GM12878 (cell line): Measurements from ENCODE around the gene NUP35. TPM values are rescaled to one million over a fixed set of nuclear protein-coding genes. Genes with fewer than 3 reads are reported as not detected.

Source experiments
- ATAC-seq: fragments of 200-7000 bp; cut with Tn5 transposase; 3 replicates; pipeline ENCODE4 v1.9.1; 2020; ENCODE audit warnings: mild to moderate bottlenecking, moderate library complexity
- BruUV-seq: library from RNA; stranded (reverse); fragments of 400-500 nt; replicated peaks from 2 replicates; lab custom pipeline; 2021; lab: Mats Ljungman, UMichigan
- CTCF ChIA-PET: fragments of 300-600 bp; sonication (Branson Sonifier 250); formaldehyde crosslinking; extraction: SDS; loops from one replicate; lab custom pipeline; 2021; ENCODE audit warnings: inconsistent platforms; lab: Yijun Ruan, JAX
- POLR2A ChIA-PET: fragments of 350-600 bp; formaldehyde crosslinking; extraction: SDS; loops from one replicate; lab custom pipeline; 2021; ENCODE audit warnings: inconsistent platforms; lab: Charles Lee
- RAD21 ChIA-PET: fragments of 300-600 bp; sonication (Branson Sonifier 250); formaldehyde crosslinking; loops from one replicate; lab custom pipeline; 2023; ENCODE audit warnings: antibody characterized with exemption; ENCODE audit not compliant: unreplicated experiment; lab: Charles Lee
- SMC1A ChIA-PET: fragments of 300-600 bp; sonication (Branson Sonifier 250); formaldehyde crosslinking; loops from one replicate; lab custom pipeline; 2023; ENCODE audit not compliant: unreplicated experiment, uncharacterized antibody; lab: Charles Lee
- DNase-seq: peaks from one replicate; pipeline ENCODE4 v3.0.0-alpha.2; 2011; ENCODE audit warnings: low read depth, low spot score
- FAIRE-seq: peaks from 3 replicates; lab custom pipeline; 2011; peaks lifted over from hg19 to GRCh38; lab: Jason Lieb, UNC
- H2AFZ ChIP-seq: 2 replicates; pipeline ENCODE4 v1.6.0; 2011; ENCODE audit warnings: low read depth, low read length, control low read depth; ENCODE audit not compliant: control insufficient read depth
- H3K27ac ChIP-seq: 2 replicates; pipeline ENCODE4 v1.5.1; 2011; ENCODE audit warnings: control low read depth; ENCODE audit not compliant: control insufficient read depth, insufficient read depth
- H3K27me3 ChIP-seq, 2 experiments: replicated peaks in 1 of 2; 2 replicates each; pipeline versions ENCODE4 v1.6.0 to v1.6.1; 2011; ENCODE audit warnings: low read length in 1 of 2; ENCODE audit not compliant: control insufficient read depth in 2 of 2, insufficient read depth in 2 of 2
- H3K36me3 ChIP-seq, 2 experiments: 2 replicates each; pipeline ENCODE4 v1.5.1; 2011; ENCODE audit warnings: low read length in 1 of 2; ENCODE audit not compliant: control insufficient read depth in 2 of 2, insufficient read depth in 2 of 2
- H3K4me1 ChIP-seq: 2 replicates; pipeline ENCODE4 v1.6.1; 2011; ENCODE audit warnings: mild to moderate bottlenecking, low read length, moderate library complexity, mixed read lengths; ENCODE audit not compliant: control insufficient read depth, insufficient read depth
- H3K4me2 ChIP-seq: 2 replicates; pipeline ENCODE4 v1.6.0; 2011; ENCODE audit warnings: control low read depth; ENCODE audit not compliant: control insufficient read depth, insufficient read depth
- H3K4me3 ChIP-seq: fragments of 200-600 bp; sonication (generic); 2 replicates; pipeline ENCODE4 v1.5.1; 2016
- H3K79me2 ChIP-seq: 2 replicates; pipeline ENCODE4 v1.6.0; 2011; ENCODE audit warnings: low read length; ENCODE audit not compliant: control insufficient read depth, insufficient read depth
- H3K9ac ChIP-seq: 2 replicates; pipeline ENCODE4 v1.8.0; 2011; ENCODE audit warnings: low read length, control low read depth, mixed read lengths; ENCODE audit not compliant: control insufficient read depth, insufficient read depth
- H3K9me3 ChIP-seq: replicated peaks from 3 replicates; pipeline ENCODE4 v1.5.1; 2011; ENCODE audit warnings: mild to moderate bottlenecking, low read length; ENCODE audit not compliant: control insufficient read depth, insufficient read depth
- H4K20me1 ChIP-seq: 2 replicates; pipeline ENCODE4 v1.6.0; 2011; ENCODE audit not compliant: control insufficient read depth, insufficient read depth
- FOXM1 ChIP-seq: IDR thresholded peaks from 2 replicates; pipeline ENCODE4 v1.6.1; 2012; ENCODE audit warnings: low read depth, mild to moderate bottlenecking, inconsistent platforms, low read length, moderate library complexity
- GATAD2B ChIP-seq: fragments of 450-650 bp; conservative IDR thresholded peaks from 2 replicates; pipeline ENCODE4 v1.6.1; 2017; ENCODE audit warnings: low read depth, mild to moderate bottlenecking, moderate library complexity
- POLR2AphosphoS2 ChIP-seq: IDR thresholded peaks from 2 replicates; pipeline ENCODE4 v1.6.1; 2011; ENCODE audit warnings: low read depth, mild to moderate bottlenecking, low read length, improper control_type of control experiment, moderate library complexity
- PRDM15 ChIP-seq: fragments of 450-650 bp; formaldehyde crosslinking; IDR thresholded peaks from 2 replicates; pipeline ENCODE4 v1.4.0; 2020; ENCODE audit warnings: mild to moderate bottlenecking, moderate library complexity
- RCOR1 ChIP-seq: conservative IDR thresholded peaks from 2 replicates; pipeline ENCODE4 v1.6.1; 2012; ENCODE audit warnings: low read depth, low read length, improper control_type of control experiment
- TCF7 ChIP-seq: IDR thresholded peaks from 2 replicates; pipeline ENCODE4 v1.6.1; 2014; ENCODE audit warnings: antibody characterized with exemption, borderline replicate concordance
- ZNF687 ChIP-seq: fragments of 450-650 bp; IDR thresholded peaks from 2 replicates; pipeline ENCODE4 v1.6.1; 2017; ENCODE audit warnings: mild to moderate bottlenecking, moderate library complexity
- WGBS: methylation state at CpG from one replicate; pipeline ENCODE4 v1.1.6; 2016; ENCODE audit warnings: low lambda C conversion rate; ENCODE audit not compliant: insufficient replicate concordance, insufficient coverage; ENCODE audit errors: missing lambda C conversion rate; 5-methylcytosine and 5-hydroxymethylcytosine counted together
- in situ Hi-C: fragments of 300-500 bp; cut with MboI; formaldehyde crosslinking; loops from 9 replicates; pipeline ENCODE4 v1.14.3; 2018; ENCODE audit warnings: mixed read lengths
- intact Hi-C: fragments of 100-400 bp; cut with micrococcal nuclease; formaldehyde crosslinking; loops from one replicate; pipeline ENCODE4 v1.14.2; 2022; ENCODE audit not compliant: unreplicated experiment
- polyA plus RNA-seq, 11 experiments: library from polyadenylated mRNA; depleted of rRNA in 4 of 11; unstranded in 6 of 11; stranded (reverse) in 5 of 11; fragments of >200 nt; fragmentation: Nextera tagmentation in 4 of 11; fragmentation: Illumina TruSeq in 1 of 11; extraction: Ambion mirVana in 4 of 11; extraction: Trizol in 1 of 11; gene quantifications; 1 replicate in 1 of 11; 2 replicates in 10 of 11; pipeline versions ENCODE4 v1.2.1 to v1.2.3, GENCODE V29; 2011 to 2016; ENCODE audit warnings: inconsistent platforms in 2 of 11, missing spikeins in 2 of 11, low read depth in 1 of 11
- total RNA-seq, 4 experiments: library from RNA; depleted of rRNA in 3 of 4; stranded (reverse); fragments of >200 nt in 3 of 4; fragmentation: Illumina TruSeq in 1 of 4; extraction: Trizol in 1 of 4; gene quantifications; 2 replicates each; pipeline versions ENCODE4 v1.2.1 to v1.2.3, GENCODE V29; 2013 to 2021
- TF ChIP-seq, protein P1 (sequence below): fragments of 450-650 bp; IDR thresholded peaks from 2 replicates; pipeline ENCODE4 v1.6.1; 2018; ENCODE audit warnings: borderline replicate concordance, mild to moderate bottlenecking; ENCODE audit not compliant: partially characterized antibody

The NUP35 gene
- total and polyA plus RNA-seq, 10 of the 15 experiments (the other 5 are each of a cell fraction or from before 2014, with no cell fraction given) = 21.4 to 57.3 (median 30.7) TPM

DNA sequence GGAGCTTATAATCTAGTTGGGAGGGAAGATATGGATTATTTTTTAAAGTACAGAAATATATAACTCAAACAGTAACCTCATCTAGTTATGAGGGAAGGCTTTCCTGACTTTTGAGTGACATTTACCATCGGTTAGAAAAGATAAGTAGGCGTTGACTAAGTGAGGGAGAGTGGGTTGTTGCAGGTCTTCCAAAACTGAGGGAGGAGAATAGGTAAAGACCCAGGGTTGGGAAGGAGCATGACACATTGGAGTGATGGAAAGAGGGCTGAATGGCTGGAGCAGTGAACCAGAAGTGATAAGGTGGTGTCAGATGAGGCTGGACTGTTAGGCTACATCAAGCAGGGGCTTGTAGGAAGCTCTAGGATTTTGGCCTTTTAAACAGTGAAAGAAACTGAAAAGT is 10.6 kb upstream of the NUP35 start (continued):
- TF ChIP-seq ZNF687 (no peak), POLR2AphosphoS2 (no peak), FOXM1 (no peak)
- TF ChIP-seq, protein P1, sequence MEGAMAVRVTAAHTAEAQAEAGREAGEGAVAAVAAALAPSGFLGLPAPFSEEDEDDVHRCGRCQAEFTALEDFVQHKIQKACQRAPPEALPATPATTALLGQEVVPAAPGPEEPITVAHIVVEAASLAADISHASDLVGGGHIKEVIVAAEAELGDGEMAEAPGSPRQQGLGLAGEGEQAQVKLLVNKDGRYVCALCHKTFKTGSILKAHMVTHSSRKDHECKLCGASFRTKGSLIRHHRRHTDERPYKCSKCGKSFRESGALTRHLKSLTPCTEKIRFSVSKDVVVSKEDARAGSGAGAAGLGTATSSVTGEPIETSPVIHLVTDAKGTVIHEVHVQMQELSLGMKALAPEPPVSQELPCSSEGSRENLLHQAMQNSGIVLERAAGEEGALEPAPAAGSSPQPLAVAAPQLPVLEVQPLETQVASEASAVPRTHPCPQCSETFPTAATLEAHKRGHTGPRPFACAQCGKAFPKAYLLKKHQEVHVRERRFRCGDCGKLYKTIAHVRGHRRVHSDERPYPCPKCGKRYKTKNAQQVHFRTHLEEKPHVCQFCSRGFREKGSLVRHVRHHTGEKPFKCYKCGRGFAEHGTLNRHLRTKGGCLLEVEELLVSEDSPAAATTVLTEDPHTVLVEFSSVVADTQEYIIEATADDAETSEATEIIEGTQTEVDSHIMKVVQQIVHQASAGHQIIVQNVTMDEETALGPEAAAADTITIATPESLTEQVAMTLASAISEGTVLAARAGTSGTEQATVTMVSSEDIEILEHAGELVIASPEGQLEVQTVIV = no peak

GRCh38 chr2:183117226-183117625 is 7.0 kb upstream of the NUP35 start:
- intact Hi-C loops = no loop called here
- no peak for TF ChIP-seq PRDM15 (CRISPR knock-in tag)
- TF ChIP-seq GATAD2B = no peak
- TF ChIP-seq RCOR1 = no peak
- TF ChIP-seq TCF7 = no peak
- H3K79me2 ChIP-seq = no peaks in the 10 kb centered on the region
- DNase-seq (no peak), ATAC-seq (no peak), FAIRE-seq (no peak)
- ChIA-PET RAD21 (no interaction called here), SMC1A (interaction anchor here (0.8 kb wide), 1 partner anchor 11 kb away, joined by 3 read pairs; no protein-coding TSS in a partner anchor), CTCF (no interaction called here), POLR2A (no interaction called here)
- H3K36me3 ChIP-seq = no peaks in the 10 kb centered on the region
- no peak overlapping the region for H2AFZ ChIP-seq
- no TSS peak for BruUV-seq
- no peak overlapping the region for H3K9ac ChIP-seq
- WGBS = 52% methylated on average over 3 of the region's 3 CpGs
- H3K27ac ChIP-seq = no peak overlapping the region
- H3K9me3 ChIP-seq = no peaks in the 10 kb centered on the region
- H3K4me3 ChIP-seq = no peak overlapping the region
- no peaks in the 10 kb centered on the region for H3K4me1 ChIP-seq
- in situ Hi-C loops = no loop called here
- no peaks in the 10 kb centered on the region for H3K27me3 ChIP-seq
- H3K4me2 ChIP-seq = no peak overlapping the region
- H4K20me1 ChIP-seq = no peaks in the 10 kb centered on the region
